GM21529 (cell line): ENCODE data around the gene HS3ST3A1.

Experiments used
- ATAC-seq: cut with Tn5 transposase; IDR thresholded peaks from one replicate; pipeline ENCODE4 v1.9.1; 2021; ENCODE audit not compliant: unreplicated experiment

Gene HS3ST3A1

GRCh38 chr17:13601776-13602551 lies at the start of gene HS3ST3A1:
HS3ST3A1 (minus strand) TSS chr17:13601929; CDS start chr17:13601129, 800 bp downstream.
- no peak for ATAC-seq

GRCh38 chr17:13650096-13650675 lies 48.5 kb upstream of the HS3ST3A1 start:
- no peak for ATAC-seq

- no peak for ATAC-seq
Measured at GRCh38 chr17:13647543-13648021, 45.9 kb upstream of the HS3ST3A1 start.

- ATAC-seq: no peak
Measured at GRCh38 chr17:13646969-13647542, 45.3 kb upstream of the HS3ST3A1 start.

- no peak for ATAC-seq
Measured at GRCh38 chr17:13646411-13646810, 44.7 kb upstream of the HS3ST3A1 start.

DNA sequence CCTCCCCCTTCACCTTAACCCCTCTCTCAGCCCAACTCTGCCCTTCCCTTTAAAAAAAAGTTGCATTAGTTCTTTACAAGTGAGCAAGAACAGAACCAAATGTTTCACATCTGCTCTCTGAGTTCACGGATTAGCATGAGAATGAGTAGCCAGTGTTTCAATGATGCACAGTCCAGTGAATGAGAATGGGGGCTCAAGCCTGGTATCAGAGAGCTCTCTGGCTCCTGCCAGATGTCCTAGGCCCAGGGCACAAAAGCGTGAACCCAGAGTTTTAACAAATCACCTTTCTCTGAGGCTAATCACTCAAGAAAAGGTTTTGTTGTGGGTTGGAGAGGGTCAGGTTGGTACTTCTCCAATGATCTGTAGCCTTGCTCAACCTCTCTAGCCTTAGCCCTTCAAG lies 41.5 kb upstream of the HS3ST3A1 start:
- ATAC-seq: no peak

GRCh38 chr17:13642188-13642587 lies 40.5 kb upstream of the HS3ST3A1 start:
- ATAC-seq: no peak

- no peak for ATAC-seq
Measured at GRCh38 chr17:13640551-13640950, 38.8 kb upstream of the HS3ST3A1 start.

GRCh38 chr17:13638855-13639458 lies 37.2 kb upstream of the HS3ST3A1 start:
- ATAC-seq: no peak

GRCh38 chr17:13636951-13637350 lies 35.2 kb upstream of the HS3ST3A1 start:
- no peak for ATAC-seq

GRCh38 chr17:13635951-13636350 lies 34.2 kb upstream of the HS3ST3A1 start:
- no peak for ATAC-seq

GRCh38 chr17:13634021-13634420 lies 32.3 kb upstream of the HS3ST3A1 start:
- ATAC-seq: no peak

DNA sequence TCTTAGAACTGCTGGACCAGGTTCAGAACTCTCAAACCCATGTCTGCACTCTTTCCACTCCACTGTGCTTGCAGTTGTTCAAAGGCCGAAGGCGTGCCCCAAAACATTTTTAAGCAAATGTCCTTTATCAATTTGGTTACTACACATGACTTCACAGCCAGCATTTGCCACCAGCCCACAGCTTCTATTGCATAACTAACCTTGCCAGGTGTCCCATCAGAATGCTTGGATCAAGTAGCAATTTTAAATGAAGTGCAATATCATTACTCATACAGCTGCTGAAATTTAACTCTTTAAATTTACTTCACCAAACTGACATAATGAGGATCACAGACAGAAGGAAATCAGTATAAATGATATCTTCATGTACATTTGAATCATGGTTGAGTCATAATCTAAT lies 29.8 kb upstream of the HS3ST3A1 start:
- no peak for ATAC-seq

GRCh38 chr17:13626703-13627102 lies 25.0 kb upstream of the HS3ST3A1 start:
- no peak for ATAC-seq

GRCh38 chr17:13619462-13619861 lies 17.7 kb upstream of the HS3ST3A1 start:
- no peak for ATAC-seq

- ATAC-seq: no peak
Measured at GRCh38 chr17:13616031-13616430, 14.3 kb upstream of the HS3ST3A1 start.

DNA sequence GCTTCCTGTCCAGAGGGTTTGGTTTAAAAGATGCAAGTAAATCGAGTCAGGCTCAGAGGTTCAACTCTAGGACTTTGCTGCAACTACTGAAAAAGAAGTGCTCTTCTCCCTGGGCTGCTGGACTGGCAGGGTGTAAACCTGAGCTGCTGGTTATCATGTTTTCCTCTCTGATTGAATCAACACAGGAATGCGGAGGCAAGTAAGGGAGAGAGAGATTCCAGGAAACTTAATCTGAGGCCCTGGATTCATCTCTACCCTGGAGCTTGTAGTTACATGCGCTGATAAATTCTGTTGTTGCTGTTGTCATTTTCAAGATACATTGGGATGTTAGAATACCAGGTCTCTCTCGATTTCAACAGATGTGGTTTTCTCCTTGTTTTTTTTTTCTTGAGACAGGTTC lies 8.2 kb upstream of the HS3ST3A1 start:
- no peak for ATAC-seq

- ATAC-seq: no peak
Measured at GRCh38 chr17:13601322-13601775, 380 bp downstream of the HS3ST3A1 start.

GRCh38 chr17:13600475-13601321 lies 1.0 kb downstream of the HS3ST3A1 start:
- ATAC-seq: no peak

GRCh38 chr17:13599864-13600263 lies 1.9 kb downstream of the HS3ST3A1 start:
- no peak for ATAC-seq

DNA sequence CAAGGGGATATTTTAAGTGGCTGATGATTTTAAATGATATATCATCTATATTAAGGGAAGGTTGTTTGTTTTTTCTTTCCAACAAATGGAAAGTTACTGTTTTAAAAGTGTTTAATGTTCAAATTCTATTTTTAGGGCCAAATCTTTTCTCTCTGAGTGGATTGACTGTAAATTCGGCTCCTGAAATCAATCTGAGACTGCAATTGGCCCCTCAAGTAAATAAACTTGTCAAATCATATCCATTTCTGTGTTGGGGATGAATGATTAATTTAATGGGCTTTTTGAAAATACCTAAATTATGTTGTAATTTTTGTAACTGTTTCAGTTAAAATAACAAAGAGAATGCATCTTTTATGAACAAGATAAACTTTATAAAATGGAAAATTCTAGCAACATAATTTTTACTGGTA lies 2.6 kb downstream of the HS3ST3A1 start:
- ATAC-seq: no peak
